GM04503 (cell line): ENCODE data around the gene CHRM4.

Source experiments
- DNase-seq: peaks from one replicate; pipeline ENCODE4 v3.0.0-alpha.2; 2012; ENCODE audit warnings: low read depth

Gene CHRM4

GRCh38 chr11:46391578-46392420 lies at the start of gene CHRM4:
Gene CHRM4 (minus strand): TSS chr11:46391776. CDS start chr11:46386557, 5,219 bp downstream.
- DNase-seq = no peak

- DNase-seq = no peak
Observed at GRCh38 chr11:46438211-46438610, 46.6 kb upstream of the CHRM4 start.

- DNase-seq = no peak
Observed at GRCh38 chr11:46437122-46437689, 45.6 kb upstream of the CHRM4 start.

GRCh38 chr11:46436113-46436512 lies 44.5 kb upstream of the CHRM4 start:
- no peak for DNase-seq

GRCh38 chr11:46435679-46436078 lies 44.1 kb upstream of the CHRM4 start:
- DNase-seq = no peak

- DNase-seq = no peak
Observed at GRCh38 chr11:46431211-46431610, 39.6 kb upstream of the CHRM4 start.

GRCh38 chr11:46429717-46430116 lies 38.1 kb upstream of the CHRM4 start:
- no peak for DNase-seq

- no peak for DNase-seq
Observed at GRCh38 chr11:46427364-46427763, 35.8 kb upstream of the CHRM4 start.

GRCh38 chr11:46426233-46426991 lies 34.8 kb upstream of the CHRM4 start:
- no peak for DNase-seq

GRCh38 chr11:46422588-46422987 lies 31.0 kb upstream of the CHRM4 start:
- no peak for DNase-seq

GRCh38 chr11:46421257-46421880 lies 29.8 kb upstream of the CHRM4 start:
- DNase-seq = no peak

GRCh38 chr11:46420513-46420912 lies 28.9 kb upstream of the CHRM4 start:
- DNase-seq = no peak

GRCh38 chr11:46418751-46419150 lies 27.2 kb upstream of the CHRM4 start:
- DNase-seq = no peak

GRCh38 chr11:46417711-46418110 lies 26.1 kb upstream of the CHRM4 start:
- DNase-seq = no peak

- no peak for DNase-seq
Observed at GRCh38 chr11:46414879-46415278, 23.3 kb upstream of the CHRM4 start.

GRCh38 chr11:46414466-46414796 lies 22.9 kb upstream of the CHRM4 start:
- no peak for DNase-seq

GRCh38 chr11:46413760-46414465 lies 22.3 kb upstream of the CHRM4 start:
- no peak for DNase-seq

GRCh38 chr11:46410021-46410420 lies 18.4 kb upstream of the CHRM4 start:
- no peak for DNase-seq

GRCh38 chr11:46408407-46408986 lies 16.9 kb upstream of the CHRM4 start:
- no peak for DNase-seq

GRCh38 chr11:46407635-46408034 lies 16.1 kb upstream of the CHRM4 start:
- DNase-seq = no peak

GRCh38 chr11:46404476-46405017 lies 13.0 kb upstream of the CHRM4 start:
- no peak for DNase-seq
